ENCODE results near the gene TADA3.
"Not testable (repeated sequence)": the region's sequence is repeated elsewhere in the genome, so short reads cannot be mapped to it uniquely, and the experiment has no call there.

The TADA3 gene

GRCh38 chr3:9782770-9783169 is 9.5 kb downstream of the TADA3 start:
- no peak for DNase-seq

GRCh38 chr3:9781978-9782603 is 10.2 kb downstream of the TADA3 start:
- no peak for DNase-seq

- no peak for DNase-seq
Observed at GRCh38 chr3:9781551-9781950, 10.7 kb downstream of the TADA3 start.

GRCh38 chr3:9780910-9781309 is 11.4 kb downstream of the TADA3 start:
- no peak for DNase-seq

GRCh38 chr3:9780458-9780812 is 11.8 kb downstream of the TADA3 start:
- no peak for DNase-seq

- no peak for DNase-seq
Observed at GRCh38 chr3:9779721-9780457, 12.4 kb downstream of the TADA3 start.

DNA sequence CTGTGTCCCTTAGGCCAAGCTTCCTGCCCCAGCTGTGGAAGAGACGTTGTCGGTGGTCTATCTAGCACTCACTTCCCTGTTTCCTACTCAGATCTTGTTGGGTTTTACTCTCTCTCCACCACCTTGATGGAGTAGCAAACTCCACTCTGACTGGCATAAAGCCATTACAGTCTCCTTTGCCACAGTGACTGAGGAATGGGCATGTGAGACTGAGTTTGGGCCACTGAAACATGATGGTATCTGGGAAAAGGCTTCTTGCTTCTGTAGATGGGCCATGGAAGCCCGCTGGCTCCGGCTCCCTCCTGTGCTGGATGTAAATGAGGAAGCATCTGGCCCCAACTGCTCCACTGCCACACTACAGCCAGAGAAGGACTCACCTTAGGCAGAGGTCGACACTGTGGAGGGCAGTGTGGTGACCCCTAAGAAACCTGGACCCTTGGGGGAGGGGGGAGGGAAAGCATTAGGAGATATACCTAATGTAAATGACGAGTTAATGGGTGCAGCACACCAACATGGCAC is 13.1 kb downstream of the TADA3 start:
- DNase-seq: no peak

DNA sequence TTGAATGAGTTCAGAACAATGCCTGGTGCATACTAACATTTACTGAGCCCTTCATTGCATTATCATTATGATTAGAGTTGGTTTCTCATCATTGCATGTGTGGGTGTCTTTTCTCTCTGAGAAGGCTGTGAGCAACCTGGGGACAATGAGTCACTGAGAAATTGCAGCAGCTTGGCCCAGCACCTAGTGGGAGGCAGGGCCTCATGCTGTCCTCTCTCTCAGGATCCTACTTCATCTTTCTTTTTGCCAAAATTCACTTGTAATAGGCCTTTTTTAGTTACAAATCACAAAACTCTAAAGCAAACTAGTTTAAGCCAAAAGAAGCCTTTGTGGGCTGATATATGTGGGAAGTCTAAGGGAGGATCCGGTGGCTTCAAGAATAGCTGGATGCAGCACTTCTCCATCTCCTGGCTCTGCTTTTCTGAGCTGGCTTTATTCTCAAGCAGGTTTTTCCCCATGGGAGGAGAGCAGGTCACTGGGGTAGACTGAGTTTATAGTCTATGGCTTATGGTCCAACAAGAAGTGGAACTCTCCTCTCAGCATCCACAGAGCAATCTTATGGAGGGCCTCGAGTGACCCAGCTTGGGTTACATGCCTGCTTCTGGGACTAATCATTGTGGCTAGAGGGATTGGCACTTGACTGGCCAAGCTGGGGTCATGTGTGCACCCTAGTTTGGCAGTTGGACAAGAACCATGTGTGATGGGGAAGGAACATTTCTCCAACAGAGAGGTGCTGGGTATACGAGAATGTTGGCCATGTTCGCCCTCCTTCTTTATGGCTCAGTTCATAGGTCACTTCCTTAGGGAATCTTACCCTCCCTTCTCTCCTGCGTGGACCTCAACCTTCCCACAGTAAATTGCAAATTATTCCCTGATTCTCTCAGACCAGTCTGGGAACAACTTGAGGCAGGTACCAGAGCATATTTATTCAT is 13.9 kb downstream of the TADA3 start:
- no peak for DNase-seq

- no peak for DNase-seq
Observed at GRCh38 chr3:9777694-9778021, 14.6 kb downstream of the TADA3 start.

DNA sequence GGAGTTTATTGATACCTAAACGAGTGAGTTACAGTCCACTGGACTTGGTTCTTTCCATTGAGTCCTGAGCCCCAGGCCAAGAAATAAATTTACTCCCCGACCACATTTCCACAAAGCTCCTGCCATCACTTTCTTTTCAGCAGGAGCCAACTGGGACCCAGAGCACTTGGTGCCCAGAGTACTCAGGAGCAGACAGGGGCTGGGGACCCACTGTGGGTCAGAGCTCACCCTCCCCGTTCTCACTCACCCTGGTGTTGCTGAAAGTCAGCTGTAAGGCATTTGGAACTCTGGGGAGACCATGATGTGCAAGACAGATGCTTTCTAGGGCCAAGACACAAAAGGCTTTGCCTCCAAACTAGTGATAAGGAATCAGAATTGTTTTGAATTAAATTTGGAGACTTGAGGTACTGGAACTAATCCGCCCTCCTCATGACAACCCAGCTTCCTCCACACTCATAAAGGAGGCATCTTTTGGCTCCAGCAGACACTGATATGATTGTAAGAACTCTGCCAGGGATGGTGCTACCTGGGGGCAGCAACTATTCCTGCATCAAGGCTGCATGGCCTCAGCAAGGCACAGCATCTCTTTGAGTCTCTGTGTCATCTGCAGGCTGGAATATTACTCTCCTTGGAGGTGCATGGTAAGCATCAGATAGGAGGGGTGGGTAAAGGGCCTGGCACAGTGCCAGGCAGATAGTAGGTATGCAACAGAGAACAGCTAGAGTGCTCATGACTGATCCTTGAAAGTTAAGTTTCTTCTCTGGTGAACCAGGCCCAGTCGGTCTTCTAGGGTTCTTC is 15.2 kb downstream of the TADA3 start:
- DNase-seq: no peak

- DNase-seq: not testable (repeated sequence)
Observed at GRCh38 chr3:9771007-9771406, 21.3 kb downstream of the TADA3 start.

- no peak for DNase-seq
Observed at GRCh38 chr3:9770276-9770812, 21.9 kb downstream of the TADA3 start.

- DNase-seq: peak; percentile 80
Observed at GRCh38 chr3:9769426-9770275, 22.6 kb downstream of the TADA3 start, which contains the start of gene CAMK1. CAMK1 (minus strand) TSS chr3:9769947; CDS start chr3:9767749, 2,198 bp downstream.

DNA sequence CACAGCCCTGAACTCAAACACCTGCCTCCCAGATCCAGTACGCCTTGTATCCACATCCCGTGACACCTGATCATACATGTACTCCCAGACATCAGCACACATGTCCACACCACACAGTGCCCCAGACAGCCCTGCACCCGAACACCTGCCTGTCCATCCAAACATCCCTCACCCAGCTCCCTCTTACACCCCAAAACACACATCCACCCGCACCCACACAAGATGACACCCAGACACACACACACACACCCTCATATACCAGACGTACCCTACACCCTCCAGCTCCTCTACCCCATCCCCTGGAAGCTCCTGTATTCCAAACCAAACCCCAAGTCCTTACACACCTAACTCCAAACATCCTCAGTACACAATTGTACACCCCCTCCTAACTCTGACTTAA is 23.3 kb downstream of the TADA3 start:
- no peak for DNase-seq

DNA sequence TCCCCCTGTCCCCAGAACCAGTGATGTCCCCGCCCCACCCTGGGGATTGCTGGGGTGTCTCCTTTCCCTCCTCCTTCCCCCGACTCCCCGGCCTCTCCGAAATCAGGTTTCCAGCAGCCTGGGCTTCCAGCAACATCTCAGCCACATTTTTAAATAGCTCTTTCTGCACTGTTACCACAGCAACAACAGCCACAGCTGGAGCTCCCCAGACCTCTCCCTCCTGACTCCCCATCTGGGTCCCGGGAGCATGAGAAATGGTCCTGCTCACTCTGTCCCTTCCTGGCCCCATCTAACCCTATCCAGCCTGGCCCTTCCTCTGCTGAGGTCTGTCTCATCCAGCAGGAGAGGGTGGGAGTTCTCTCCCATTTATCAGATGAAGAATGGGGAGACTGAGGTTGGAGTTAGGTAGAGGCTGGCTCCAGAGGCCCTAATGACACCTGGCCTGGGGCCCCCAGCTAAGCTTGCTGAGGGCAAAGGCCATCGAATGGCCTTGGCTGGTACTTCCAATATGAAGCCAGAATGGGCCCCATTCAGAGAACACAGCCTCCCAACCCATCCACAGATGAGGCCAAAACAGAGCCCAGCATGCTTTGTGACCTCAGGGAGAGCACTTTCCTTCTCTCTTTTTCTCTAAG is 24.0 kb downstream of the TADA3 start:
- no peak for DNase-seq

- no peak for DNase-seq
Observed at GRCh38 chr3:9767418-9767817, 24.9 kb downstream of the TADA3 start.

- no peak for DNase-seq
Observed at GRCh38 chr3:9765865-9766264, 26.4 kb downstream of the TADA3 start.

DNA sequence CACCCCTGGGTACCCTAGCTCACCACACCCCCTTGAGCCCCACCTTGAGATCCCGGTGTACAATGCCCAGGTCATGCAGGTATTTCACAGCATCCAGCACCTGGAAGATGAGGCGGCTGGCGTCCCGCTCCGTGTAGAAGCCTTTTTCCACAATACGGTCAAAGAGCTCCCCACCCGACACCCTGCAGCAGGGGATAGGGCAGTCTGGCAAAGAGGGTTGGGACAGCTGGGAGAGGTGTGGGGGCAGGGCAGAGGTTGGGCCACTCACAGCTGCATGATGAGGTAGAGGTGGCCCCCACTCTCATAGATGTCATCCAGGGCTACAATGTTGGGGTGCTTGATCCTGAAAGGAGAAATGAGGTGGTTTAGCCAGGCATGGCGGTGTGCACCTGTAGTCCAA is 29.4 kb downstream of the TADA3 start:
- DNase-seq: no peak

DNA sequence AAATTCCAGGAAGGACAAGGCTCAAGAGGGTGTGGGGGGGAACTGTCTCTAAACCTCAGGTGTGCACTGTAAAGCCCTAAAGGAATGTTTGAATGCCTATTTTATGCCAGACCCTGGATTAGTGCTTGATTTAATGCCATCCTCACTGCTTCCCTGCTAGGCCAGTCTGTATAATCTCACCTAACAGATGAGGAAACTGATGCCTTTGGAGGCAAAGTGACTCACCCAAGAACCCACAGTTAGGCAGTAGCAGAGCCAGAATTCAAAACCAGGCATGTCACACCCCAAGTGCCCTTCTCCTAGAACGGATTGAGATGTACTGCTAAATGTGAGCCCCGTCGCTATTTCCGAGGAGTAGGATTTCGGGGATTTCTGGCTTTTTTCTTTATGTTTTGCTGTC is 30.4 kb downstream of the TADA3 start:
- DNase-seq: no peak

GRCh38 chr3:9760779-9761505 is 31.3 kb downstream of the TADA3 start:
- DNase-seq: no peak

Data from retina (tissue), 1 donor.